Measurements from ENCODE around the gene SOCS1. TPM values are rescaled to one million over a fixed set of nuclear protein-coding genes. Genes with fewer than 3 reads are reported as not detected.

SOCS1 gene
- total and polyA plus RNA-seq, 9 of the 15 experiments (the other 6 are each of a cell fraction or from before 2014, with no cell fraction given) = 0.04 to 7.5 (median 2.3) TPM

GRCh38 chr16:11212798-11213196 is 43.2 kb downstream of the SOCS1 start:
- ChIA-PET CTCF (ENCODE audit: low intra/inter-chr PET ratio) (interaction anchor here (0.5 kb wide), 1 partner anchor 43 kb away, joined by 4 read pairs; no protein-coding TSS in a partner anchor), POLR2A (interaction anchor here (0.5 to 1.1 kb wide), 3 partner anchors 17 to 228 kb away, joined by 3 to 5 read pairs (median 4); no protein-coding TSS in a partner anchor)
- no peaks in the 10 kb centered on the region for H3K36me3 ChIP-seq (ENCODE audit: control insufficient read depth, insufficient read depth, low read length)
- no TSS peak for BruUV-seq (replicated peaks)
- 78% methylated on average over 14 of the region's 16 CpGs for WGBS (ENCODE audit: insufficient coverage, low coverage, missing lambda C conversion rate)
- no peak for FAIRE-seq
- H3K4me1 ChIP-seq (replicated peaks in 1 of 2; ENCODE audit: control insufficient read depth in 2 of 2, insufficient read depth in 2 of 2, low read length in 2 of 2) = peaks cover 10 to 33% of the 10 kb centered on the region in 2 experiments; a peak in 2 of 5 replicates
- peak; percentile 47; the same call in 2 of the 3 replicates for ATAC-seq
- no peak overlapping the region for H3K4me2 ChIP-seq (ENCODE audit: insufficient read depth, low read length)
- H3K27me3 ChIP-seq (ENCODE audit: control insufficient read depth in 2 of 2, insufficient read depth in 2 of 2, low read length in 2 of 2) = no peaks in the 10 kb centered on the region; a peak in 1 of 5 replicates
- H3K79me2 ChIP-seq (ENCODE audit: control insufficient read depth, insufficient read depth, low read length) = no peaks in the 10 kb centered on the region
- H2AFZ ChIP-seq (ENCODE audit: low read depth, low read length) = peak overlapping the region; percentile 48; the same call in 1 of the 2 replicates
- H4K20me1 ChIP-seq (replicated peaks; ENCODE audit: control insufficient read depth, insufficient read depth, low read length) = no peaks in the 10 kb centered on the region
- H3K27ac ChIP-seq (ENCODE audit: extremely low read depth, low read depth, low read length) = no peak overlapping the region
- in situ Hi-C loops (cut with MboI) = no loop called here
- peak overlapping the region in 1 of 2 experiments; percentile 49; a peak in 2 of 4 replicates for H3K9ac ChIP-seq (ENCODE audit: insufficient read depth in 1 of 2, low read depth in 2 of 2, low read length in 2 of 2)
- intact Hi-C loops (cut with micrococcal nuclease) = no loop called here
- no peaks in the 10 kb centered on the region for H3K9me1 ChIP-seq (ENCODE audit: control insufficient read depth, insufficient read depth, low read length)
- no peak for TF ChIP-seq KAT8 (IDR thresholded peaks at IDR 0.05; ENCODE audit: low read depth)
- H3K9me3 ChIP-seq (replicated peaks; ENCODE audit: control insufficient read depth, insufficient read depth, low read depth, low read length) = peaks cover 16% of the 10 kb centered on the region
- no peak for DNase-seq (ENCODE audit: extremely low read depth in 1 of 4, low spot score in 3 of 4)
- H3K4me3 ChIP-seq = no peak overlapping the region

- Histone ChIP-seq H3K27me3 (ENCODE audit: control insufficient read depth in 2 of 2, insufficient read depth in 2 of 2, low read length in 2 of 2) (no peaks in the 10 kb centered on the region; a peak in 1 of 5 replicates), H3K79me2 (ENCODE audit: control insufficient read depth, insufficient read depth, low read length) (no peaks in the 10 kb centered on the region), H3K27ac (ENCODE audit: extremely low read depth, low read depth, low read length) (no peak overlapping the region), H3K9ac (ENCODE audit: insufficient read depth in 1 of 2, low read depth in 2 of 2, low read length in 2 of 2) (peak overlapping the region in 1 of 2 experiments; percentile 49; a peak in 2 of 4 replicates), H3K4me3 (no peak overlapping the region), H3K36me3 (ENCODE audit: control insufficient read depth, insufficient read depth, low read length) (no peaks in the 10 kb centered on the region), H2AFZ (ENCODE audit: low read depth, low read length) (peak overlapping the region; percentile 48; the same call in 1 of the 2 replicates), H4K20me1 (replicated peaks; ENCODE audit: control insufficient read depth, insufficient read depth, low read length) (no peaks in the 10 kb centered on the region), H3K4me1 (replicated peaks in 1 of 2; ENCODE audit: control insufficient read depth in 2 of 2, insufficient read depth in 2 of 2, low read length in 2 of 2) (peaks cover 10 to 33% of the 10 kb centered on the region in 2 experiments; a peak in 2 of 5 replicates), H3K4me2 (ENCODE audit: insufficient read depth, low read length) (no peak overlapping the region), H3K9me1 (ENCODE audit: control insufficient read depth, insufficient read depth, low read length) (no peaks in the 10 kb centered on the region), H3K9me3 (replicated peaks; ENCODE audit: control insufficient read depth, insufficient read depth, low read depth, low read length) (peaks cover 19% of the 10 kb centered on the region)
- ChIA-PET POLR2A (interaction anchor here (0.5 to 1.1 kb wide), 5 partner anchors 10 to 228 kb away, joined by 3 to 5 read pairs (median 4); no protein-coding TSS in a partner anchor), CTCF (ENCODE audit: low intra/inter-chr PET ratio) (interaction anchor here (0.5 kb wide), 1 partner anchor 43 kb away, joined by 4 read pairs; no protein-coding TSS in a partner anchor)
- ATAC-seq (no peak), DNase-seq (ENCODE audit: extremely low read depth in 1 of 4, low spot score in 3 of 4) (peak in 2 of 4 experiments; percentile 33 to 40), FAIRE-seq (no peak)
- in situ Hi-C loops (cut with MboI) = no loop called here
- intact Hi-C loops (cut with micrococcal nuclease) = no loop called here
- 51% methylated on average over 14 of the region's 16 CpGs for WGBS (ENCODE audit: insufficient coverage, low coverage, missing lambda C conversion rate)
- TF ChIP-seq YY1 (IDR thresholded peaks at IDR 0.05; ENCODE audit: borderline replicate concordance in 1 of 3, control insufficient read depth in 1 of 3, extremely low read depth in 1 of 3, insufficient read depth in 3 of 3, insufficient read length in 1 of 3, insufficient replicate concordance in 2 of 3, low read depth in 1 of 3, low read length in 2 of 3) (peak in 1 of 3 experiments; percentile 49), VEZF1 (CRISPR knock-in tag; IDR thresholded peaks at IDR 0.05) (peak; percentile 34), RBBP5 (IDR thresholded peaks at IDR 0.05; ENCODE audit: borderline replicate concordance, insufficient read depth, low read length, poor library complexity, severe bottlenecking) (peak; percentile 11), TCF7L2 (IDR thresholded peaks at IDR 0.05; ENCODE audit: low read depth, low read length) (no peak)
- BruUV-seq (replicated peaks) = no TSS peak
These were observed 43.8 kb downstream of the SOCS1 start for GRCh38 chr16:11211977-11212797.

Measured in K562 (cell line).